Neural cell (in vitro differentiated cells): ENCODE results near the gene KERA. TPM values are rescaled to one million over a fixed set of nuclear protein-coding genes. Genes with fewer than 3 reads are reported as not detected.

ENCODE experiments used
- H2AFZ ChIP-seq: fragments of 200-600, 300-800 bp; sonication (generic), shearing (Covaris generic); 2 replicates; pipeline ENCODE4 v1.6.0; 2014; ENCODE audit warnings: low read depth, mild to moderate bottlenecking, antibody characterized with exemption, low read length, moderate library complexity
- H3F3A ChIP-seq: fragments of 200-600 bp; shearing (Covaris generic); 2 replicates; pipeline ENCODE4 v1.6.1; 2016; ENCODE audit warnings: mild to moderate bottlenecking, moderate library complexity, mixed read lengths, antibody characterized with exemption, low read length; ENCODE audit not compliant: insufficient read depth, poor library complexity, severe bottlenecking
- H3K27ac ChIP-seq: fragments of 200-600, 300-800 bp; sonication (generic), shearing (Covaris generic); 2 replicates; pipeline ENCODE4 v1.5.1; 2014; ENCODE audit warnings: mild to moderate bottlenecking, low read length, moderate library complexity
- H3K27me3 ChIP-seq: fragments of 300-800, 200-600 bp; sonication (generic), shearing (Covaris generic); 2 replicates; pipeline ENCODE4 v1.6.0; 2014; ENCODE audit warnings: mild to moderate bottlenecking, low read depth, low read length, moderate library complexity; ENCODE audit not compliant: insufficient read depth
- H3K36me3 ChIP-seq: fragments of 300-800, 200-600 bp; sonication (generic), shearing (Covaris generic); 2 replicates; pipeline ENCODE4 v1.5.1; 2014; ENCODE audit warnings: mild to moderate bottlenecking, antibody characterized with exemption, low read length, moderate library complexity; ENCODE audit not compliant: insufficient read depth
- H3K4me2 ChIP-seq: fragments of 300-800, 200-600 bp; sonication (generic), shearing (Covaris generic); 2 replicates; pipeline ENCODE4 v1.6.0; 2014; ENCODE audit warnings: mild to moderate bottlenecking, low read length
- H3K4me3 ChIP-seq: fragments of 300-800, 200-600 bp; sonication (generic), shearing (Covaris generic); 2 replicates; pipeline ENCODE4 v1.5.1; 2014; ENCODE audit warnings: mild to moderate bottlenecking, low read length, moderate library complexity
- H3K79me2 ChIP-seq: fragments of 200-600 bp; shearing (Covaris generic); replicated peaks from 2 replicates; pipeline ENCODE4 v1.6.0; 2014; ENCODE audit warnings: mild to moderate bottlenecking, low read length, moderate library complexity; ENCODE audit not compliant: insufficient read depth
- H3K9ac ChIP-seq: fragments of 300-800, 200-600 bp; sonication (generic), shearing (Covaris generic); 2 replicates; pipeline ENCODE4 v1.6.1; 2016; ENCODE audit warnings: mild to moderate bottlenecking, low read length, mixed read lengths
- H3K9me2 ChIP-seq: fragments of 200-600 bp; shearing (Covaris generic); 2 replicates; pipeline ENCODE4 v1.6.1; 2016; ENCODE audit warnings: mild to moderate bottlenecking, low read length, mixed read lengths; ENCODE audit not compliant: insufficient read depth
- H3K9me3 ChIP-seq: fragments of 200-600, 300-800 bp; sonication (generic), shearing (Covaris generic); 2 replicates; pipeline ENCODE4 v1.6.1; 2016; ENCODE audit warnings: mild to moderate bottlenecking, mixed run types, low read length, moderate library complexity, mixed read lengths
- H4K20me1 ChIP-seq: fragments of 200-600 bp; shearing (Covaris generic); 2 replicates; pipeline ENCODE4 v1.6.1; 2016; ENCODE audit warnings: mild to moderate bottlenecking, mixed run types; ENCODE audit not compliant: insufficient read depth
- CTCF ChIP-seq: fragments of 450-650 bp; IDR thresholded peaks from 2 replicates; pipeline ENCODE4 v1.5.1; 2014; ENCODE audit warnings: antibody characterized with exemption, mild to moderate bottlenecking, moderate library complexity; ENCODE audit not compliant: poor library complexity, severe bottlenecking
- EP300 ChIP-seq: fragments of 450-650 bp; conservative IDR thresholded peaks from 2 replicates; pipeline ENCODE4 v1.6.1; 2014; ENCODE audit warnings: antibody characterized with exemption, mild to moderate bottlenecking, moderate library complexity; ENCODE audit not compliant: poor library complexity, severe bottlenecking
- EZH2 ChIP-seq: fragments of 200-600, 300-800 bp; shearing (Covaris generic), sonication (generic); IDR thresholded peaks from 2 replicates; pipeline ENCODE4 v1.6.1; 2014; ENCODE audit warnings: antibody characterized with exemption, low read length, borderline replicate concordance, mild to moderate bottlenecking; ENCODE audit not compliant: insufficient read depth, poor library complexity, severe bottlenecking
- MXI1 ChIP-seq: fragments of 450-650 bp; conservative IDR thresholded peaks from 2 replicates; pipeline ENCODE4 v1.6.1; 2014; ENCODE audit warnings: antibody characterized with exemption, mild to moderate bottlenecking; ENCODE audit not compliant: poor library complexity, severe bottlenecking
- POLR2AphosphoS5 ChIP-seq: IDR thresholded peaks from 2 replicates; pipeline ENCODE4 v1.6.1; 2012
- RAD21 ChIP-seq: fragments of 450-650 bp; conservative IDR thresholded peaks from 2 replicates; pipeline ENCODE4 v1.6.1; 2014; ENCODE audit warnings: antibody characterized with exemption, mild to moderate bottlenecking, moderate library complexity
- REST ChIP-seq: IDR thresholded peaks from 2 replicates; pipeline ENCODE4 v1.6.1; 2012; ENCODE audit warnings: borderline replicate concordance
- SMC3 ChIP-seq: fragments of 450-650 bp; conservative IDR thresholded peaks from 2 replicates; pipeline ENCODE4 v1.6.1; 2014; ENCODE audit warnings: antibody characterized with exemption, mild to moderate bottlenecking, moderate library complexity; ENCODE audit not compliant: poor library complexity
- TAF1 ChIP-seq: IDR thresholded peaks from 2 replicates; pipeline ENCODE4 v1.6.1; 2012; ENCODE audit warnings: low read depth
- polyA plus RNA-seq: library from polyadenylated mRNA; depleted of rRNA; stranded (reverse); fragments of >200 nt; gene quantifications from 2 replicates; pipeline ENCODE4 v1.2.3, GENCODE V29; 2014

The KERA gene
- polyA plus RNA-seq, 1 donor from 2014 or later, result not detected

DNA sequence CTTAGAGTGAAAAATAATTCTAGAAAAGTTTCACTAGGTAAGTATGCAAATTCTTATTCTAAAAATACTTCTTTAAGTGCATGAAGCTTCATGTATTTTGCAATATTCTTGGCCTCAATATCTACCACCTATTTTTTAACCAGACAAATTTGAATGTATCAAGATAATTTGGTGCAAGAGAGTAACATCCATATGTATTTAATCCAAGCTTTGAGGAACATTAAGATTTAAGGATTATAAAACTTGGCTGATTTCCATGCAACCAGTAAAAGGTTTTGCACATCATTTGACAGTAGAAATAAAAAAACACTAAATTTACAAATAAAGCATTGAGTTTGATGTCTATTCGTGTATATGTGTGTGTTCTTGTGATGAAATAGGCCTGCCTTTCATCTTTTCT lies 45.8 kb upstream of the KERA start:
- Histone ChIP-seq H3K4me3 (no peak overlapping the region), H3K27ac (no peak overlapping the region), H3K9ac (no peak overlapping the region), H2AFZ (no peak overlapping the region), H3K9me2 (no peaks in the 10 kb centered on the region), H3K36me3 (no peaks in the 10 kb centered on the region), H3K27me3 (no peaks in the 10 kb centered on the region), H3K4me2 (no peak overlapping the region), H4K20me1 (no peaks in the 10 kb centered on the region), H3F3A (no peaks in the 10 kb centered on the region), H3K9me3 (no peaks in the 10 kb centered on the region), H3K79me2 (no peaks in the 10 kb centered on the region)
- TF ChIP-seq POLR2AphosphoS5, result no peak
- no peak for TF ChIP-seq EZH2
- TF ChIP-seq CTCF, result no peak
- no peak for TF ChIP-seq EP300
- TF ChIP-seq TAF1, result no peak

DNA sequence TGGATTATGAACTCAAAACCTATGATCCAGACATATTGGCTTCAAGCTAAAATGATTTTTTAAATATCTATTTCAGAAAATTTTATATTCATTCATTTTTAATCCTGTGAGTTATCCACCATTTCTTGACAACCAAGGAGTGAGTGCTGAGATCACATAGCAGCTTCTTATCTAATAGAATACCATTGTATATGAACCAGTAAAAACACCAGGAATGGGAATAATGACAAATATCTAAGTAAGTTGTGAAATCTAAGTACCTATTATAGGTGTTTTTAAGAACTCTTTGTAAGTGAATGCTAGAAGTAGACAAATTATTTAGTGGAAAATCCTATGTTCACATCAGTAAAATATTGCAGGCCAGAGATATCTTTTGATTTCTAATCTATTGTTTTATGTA lies 45.3 kb upstream of the KERA start:
- H3K27me3 ChIP-seq, result no peaks in the 10 kb centered on the region
- H3K4me3 ChIP-seq, result no peak overlapping the region
- H3K79me2 ChIP-seq, result no peaks in the 10 kb centered on the region
- no peak overlapping the region for H3K9ac ChIP-seq
- no peaks in the 10 kb centered on the region for H4K20me1 ChIP-seq
- H3K4me2 ChIP-seq, result no peak overlapping the region
- H3K9me2 ChIP-seq, result no peaks in the 10 kb centered on the region
- no peak overlapping the region for H2AFZ ChIP-seq
- TF ChIP-seq POLR2AphosphoS5 (no peak), REST (no peak), MXI1 (no peak), RAD21 (no peak)
- no peak overlapping the region for H3K27ac ChIP-seq
- no peaks in the 10 kb centered on the region for H3K9me3 ChIP-seq
- no peaks in the 10 kb centered on the region for H3K36me3 ChIP-seq
- no peaks in the 10 kb centered on the region for H3F3A ChIP-seq

GRCh38 chr12:91100906-91101305 lies 43.1 kb upstream of the KERA start:
- H3K9me3 ChIP-seq, result no peaks in the 10 kb centered on the region
- no peak overlapping the region for H2AFZ ChIP-seq
- H3K9me2 ChIP-seq, result no peaks in the 10 kb centered on the region
- no peak overlapping the region for H3K27ac ChIP-seq
- H3K4me3 ChIP-seq, result no peak overlapping the region
- H3F3A ChIP-seq, result no peaks in the 10 kb centered on the region
- TF ChIP-seq CTCF, result no peak
- TF ChIP-seq EP300, result no peak
- no peak for TF ChIP-seq MXI1
- TF ChIP-seq SMC3, result no peak
- no peak for TF ChIP-seq RAD21
- TF ChIP-seq TAF1, result no peak
- no peaks in the 10 kb centered on the region for H3K79me2 ChIP-seq
- H3K27me3 ChIP-seq, result no peaks in the 10 kb centered on the region
- no peak overlapping the region for H3K4me2 ChIP-seq
- H3K9ac ChIP-seq, result no peak overlapping the region
- no peaks in the 10 kb centered on the region for H4K20me1 ChIP-seq
- no peaks in the 10 kb centered on the region for H3K36me3 ChIP-seq
